Renal pelvis (tissue), 4 donors: Measurements from ENCODE around the gene ZNF790. TPM values are rescaled to one million over a fixed set of nuclear protein-coding genes. Genes with fewer than 3 reads are reported as not detected.

Source experiments
- DNase-seq: peaks from one replicate; pipeline ENCODE4 v3.0.0-alpha.2; 2013
- polyA plus RNA-seq, 3 donors: library from polyadenylated mRNA; unstranded; fragments of 120-200 nt; gene quantifications; one replicate each; pipeline ENCODE4 v1.2.1, GENCODE V29; 2013; ENCODE audit not compliant: insufficient read length in 3 of 3

Gene ZNF790
- polyA plus RNA-seq, 3 donors: 9.7 to 17.1 (median 14.2) TPM

- peak; percentile 14 for DNase-seq
Measured at GRCh38 chr19:36775768-36776167, 62.4 kb downstream of the ZNF790 start.

- no peak for DNase-seq
Measured at GRCh38 chr19:36773223-36773579, 65.0 kb downstream of the ZNF790 start.

- peak; percentile 95 for DNase-seq
Measured at GRCh38 chr19:36772311-36773222, 65.6 kb downstream of the ZNF790 start, which contains the start of gene ZNF850. ZNF850 (minus strand) TSS chr19:36772807; CDS start chr19:36762606, 10,201 bp downstream.

GRCh38 chr19:36771261-36772231, 66.6 kb downstream of the ZNF790 start:
- DNase-seq: peak; percentile 86

Other genes starting within 250 kb of the ZNF790 start
- gene ZNF382, start 233.1 kb downstream of the ZNF790 start, polyA plus RNA-seq: 10 to 100 TPM in 1 of 3 donors, 1 to 10 TPM in 2; 5.9 to 12.0 (median 8.8) TPM
- 10 to 100 TPM; 10.1 to 15.5 (median 13.8) TPM for gene ZNF461, start 171.6 kb downstream of the ZNF790 start, polyA plus RNA-seq
- gene ZNF567, start 150.8 kb downstream of the ZNF790 start, polyA plus RNA-seq: 10 to 100 TPM; 11.1 to 13.4 (median 12.0) TPM
- gene ZNF850, start 65.6 kb downstream of the ZNF790 start, polyA plus RNA-seq: 1 to 10 TPM; 2.6 to 4.5 (median 3.8) TPM
- 10 to 100 TPM; 12.6 to 19.5 (median 19.4) TPM for gene ZNF345, start 12.5 kb upstream of the ZNF790 start, polyA plus RNA-seq
- 1 to 10 TPM; 6.2 to 7.9 (median 7.6) TPM for gene ZNF829, start 77.9 kb upstream of the ZNF790 start, polyA plus RNA-seq
- gene ZNF568, start 77.9 kb upstream of the ZNF790 start, polyA plus RNA-seq: 10 to 100 TPM; 21.4 to 29.0 (median 22.9) TPM
- gene ZNF420, start 240.0 kb upstream of the ZNF790 start, polyA plus RNA-seq: 10 to 100 TPM; 19.3 to 23.0 (median 19.6) TPM